T-helper 2 cell treated with Interferon-gamma antibody and Interleukin-4, amounts not matched to agents 5 μg/mL and 100 μg/mL, for 36 hours (primary cell): Measurements from ENCODE around the gene ZNF83.
"Not testable (repeated sequence)": the region's sequence is repeated elsewhere in the genome, so short reads cannot be mapped to it uniquely, and the experiment has no call there.

Experiments
- DNase-seq: peaks from one replicate; pipeline ENCODE4 v3.0.0; 2021; ENCODE audit warnings: low spot score
- H3K27ac Mint-ChIP-seq: one replicate; pipeline ENCODE4 v1.8.0; 2021; ENCODE audit warnings: mild to moderate bottlenecking, mixed read lengths
- H3K27me3 Mint-ChIP-seq: one replicate; pipeline ENCODE4 v1.8.0; 2021; ENCODE audit warnings: low read depth, mixed read lengths
- H3K36me3 Mint-ChIP-seq: one replicate; pipeline ENCODE4 v1.8.0; 2021; ENCODE audit warnings: low read depth, mixed read lengths
- H3K4me1 Mint-ChIP-seq: one replicate; pipeline ENCODE4 v1.8.0; 2021; ENCODE audit warnings: low read depth, mixed read lengths
- H3K4me3 Mint-ChIP-seq: one replicate; pipeline ENCODE4 v1.8.0; 2022; ENCODE audit warnings: mild to moderate bottlenecking, moderate library complexity, mixed read lengths
- H3K9me3 Mint-ChIP-seq: one replicate; pipeline ENCODE4 v1.8.0; 2021; ENCODE audit warnings: mixed read lengths

Gene ZNF83

GRCh38 chr19:52621376-52621775 lies 16.8 kb downstream of the ZNF83 start:
- Mint-ChIP-seq H3K9me3 (peaks cover 46% of the 10 kb centered on the region), H3K4me1 (peaks cover 1% of the 10 kb centered on the region), H3K27me3 (no peaks in the 10 kb centered on the region), H3K36me3 (peaks cover 31% of the 10 kb centered on the region), H3K4me3 (no peak overlapping the region), H3K27ac (no peak overlapping the region)
- DNase-seq, result no peak

GRCh38 chr19:52613299-52613906 lies 24.8 kb downstream of the ZNF83 start:
- Mint-ChIP-seq H3K9me3 (peaks cover 63% of the 10 kb centered on the region), H3K4me1 (no peaks in the 10 kb centered on the region), H3K27me3 (no peaks in the 10 kb centered on the region), H3K36me3 (peaks cover 77% of the 10 kb centered on the region), H3K27ac (no peak overlapping the region), H3K4me3 (no peak overlapping the region)
- no peak for DNase-seq

DNA sequence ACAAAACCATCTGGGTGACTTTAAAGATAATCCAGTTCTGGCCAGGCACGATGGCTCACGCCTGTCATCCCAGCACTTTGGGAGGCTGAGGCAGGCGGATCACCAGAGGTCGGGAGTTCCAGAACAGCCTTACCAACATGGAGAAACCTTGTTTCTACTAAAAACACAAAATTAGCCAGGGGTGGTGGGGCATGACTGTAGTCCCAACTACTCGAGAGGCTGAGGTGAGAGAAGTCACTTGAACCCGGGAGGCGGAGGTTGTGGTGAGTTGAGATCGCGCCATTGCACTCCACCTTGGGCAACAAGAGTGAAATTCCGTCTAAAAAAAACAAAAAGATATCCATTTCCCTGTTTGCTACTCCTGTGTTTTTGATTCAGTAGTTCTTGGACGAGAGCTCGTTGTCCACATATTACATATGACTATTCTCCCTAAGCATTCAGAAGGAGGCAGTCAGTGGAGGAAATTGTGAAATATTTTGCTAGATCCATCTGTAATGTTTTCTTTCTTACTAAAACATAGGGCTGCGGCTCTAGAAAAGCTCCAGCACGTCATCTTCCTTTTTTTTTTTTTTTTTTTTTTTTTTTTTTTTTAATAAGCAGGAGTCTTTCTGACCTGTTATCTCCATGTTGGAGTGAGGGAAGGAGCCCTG lies 34.5 kb downstream of the ZNF83 start:
- peaks cover 12% of the 10 kb centered on the region for H3K4me1 Mint-ChIP-seq
- H3K27ac Mint-ChIP-seq, result no peak overlapping the region
- no peaks in the 10 kb centered on the region for H3K27me3 Mint-ChIP-seq
- H3K4me3 Mint-ChIP-seq, result no peak overlapping the region
- DNase-seq, result no peak
- H3K36me3 Mint-ChIP-seq, result peaks cover 51% of the 10 kb centered on the region
- peaks cover 58% of the 10 kb centered on the region for H3K9me3 Mint-ChIP-seq

- Mint-ChIP-seq H3K4me3 (peak overlapping the region; percentile 7), H3K27me3 (no peaks in the 10 kb centered on the region), H3K4me1 (peaks cover 12% of the 10 kb centered on the region), H3K9me3 (peaks cover 54% of the 10 kb centered on the region), H3K27ac (no peak overlapping the region), H3K36me3 (peaks cover 48% of the 10 kb centered on the region)
- DNase-seq, result no peak
Observed at GRCh38 chr19:52602941-52603340, 35.2 kb downstream of the ZNF83 start.

GRCh38 chr19:52601974-52602366 lies 36.2 kb downstream of the ZNF83 start:
- peak overlapping the region; percentile 88 for H3K4me3 Mint-ChIP-seq
- not testable (repeated sequence) for DNase-seq, H3K27me3 Mint-ChIP-seq
- H3K36me3 Mint-ChIP-seq, result peaks cover 54% of the 10 kb centered on the region
- peaks cover 60% of the 10 kb centered on the region for H3K9me3 Mint-ChIP-seq
- peaks cover 12% of the 10 kb centered on the region for H3K4me1 Mint-ChIP-seq
- peak overlapping the region; percentile 51 for H3K27ac Mint-ChIP-seq

DNA sequence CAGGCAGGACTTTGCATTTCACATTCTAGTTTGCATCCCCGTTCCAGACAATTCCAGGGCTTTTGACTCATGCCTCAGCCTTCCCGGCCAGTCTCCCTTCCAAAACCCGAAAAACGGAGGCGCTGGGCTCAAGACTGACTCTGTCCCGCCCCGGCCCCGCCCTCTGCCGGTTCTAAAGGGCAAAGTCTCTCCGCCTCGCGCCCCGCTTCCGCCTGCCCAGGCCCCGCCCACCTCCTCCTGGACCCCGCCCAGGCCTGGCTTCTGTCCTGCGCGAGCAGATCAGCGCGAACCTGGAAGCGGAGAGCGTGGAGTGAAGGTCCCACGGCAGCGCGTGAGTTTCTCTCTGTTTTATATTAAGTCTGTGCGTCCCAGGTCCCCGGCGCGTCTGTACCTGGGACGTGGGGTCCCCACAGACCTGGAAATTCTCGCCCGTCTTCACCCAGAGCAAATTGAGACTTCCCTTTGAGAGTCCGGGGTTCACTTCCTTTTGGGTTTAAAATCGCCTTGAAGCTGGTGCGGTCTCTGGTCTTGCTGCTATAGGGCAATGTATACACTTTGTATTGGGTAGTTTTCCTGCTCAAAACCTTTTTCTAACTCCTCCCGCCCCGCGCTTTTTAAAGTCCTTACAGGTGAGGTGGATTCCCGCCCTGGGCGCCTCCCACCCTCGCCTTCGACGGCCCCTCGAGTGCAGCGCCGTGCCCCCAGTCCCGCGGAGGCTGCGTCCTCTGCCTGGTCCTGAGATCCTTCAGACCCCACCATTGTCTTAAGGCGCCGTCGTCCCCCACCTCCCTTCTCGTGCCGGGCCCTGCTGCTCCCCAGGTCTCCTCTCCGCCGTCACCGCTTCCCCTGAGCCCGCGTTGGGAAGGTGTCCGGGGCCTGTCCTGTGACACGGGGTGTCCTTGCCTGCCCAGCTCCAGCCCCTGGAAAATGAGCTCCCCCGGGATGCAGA lies 36.9 kb downstream of the ZNF83 start:
- H3K36me3 Mint-ChIP-seq, result peaks cover 54% of the 10 kb centered on the region
- H3K27me3 Mint-ChIP-seq, result no peaks in the 10 kb centered on the region

GRCh38 chr19:52600639-52601024 lies 37.5 kb downstream of the ZNF83 start:
- H3K36me3 Mint-ChIP-seq, result peaks cover 55% of the 10 kb centered on the region
- peak overlapping the region; percentile 88 for H3K4me3 Mint-ChIP-seq
- H3K9me3 Mint-ChIP-seq, result peaks cover 62% of the 10 kb centered on the region
- H3K27me3 Mint-ChIP-seq, result no peaks in the 10 kb centered on the region
- DNase-seq, result peak; percentile 3
- peaks cover 11% of the 10 kb centered on the region for H3K4me1 Mint-ChIP-seq
- no peak overlapping the region for H3K27ac Mint-ChIP-seq

More for the DNA sequence above, 36.9 kb downstream of the ZNF83 start:
- H3K4me1 Mint-ChIP-seq, result peaks cover 12% of the 10 kb centered on the region
- peak overlapping the region; percentile 88 for H3K4me3 Mint-ChIP-seq
- H3K9me3 Mint-ChIP-seq, result peaks cover 60% of the 10 kb centered on the region
- H3K27ac Mint-ChIP-seq, result peak overlapping the region; percentile 51
- peak; percentile 89 for DNase-seq

- Mint-ChIP-seq H3K36me3 (peaks cover 59% of the 10 kb centered on the region), H3K27ac (no peak overlapping the region), H3K27me3 (no peaks in the 10 kb centered on the region), H3K4me1 (peaks cover 11% of the 10 kb centered on the region), H3K4me3 (no peak overlapping the region), H3K9me3 (peaks cover 56% of the 10 kb centered on the region)
- DNase-seq, result no peak
Observed at GRCh38 chr19:52599241-52599640, 38.9 kb downstream of the ZNF83 start.

GRCh38 chr19:52593441-52593840 lies 44.7 kb downstream of the ZNF83 start:
- not testable (repeated sequence) for H3K27me3 Mint-ChIP-seq, DNase-seq, H3K4me3 Mint-ChIP-seq, H3K4me1 Mint-ChIP-seq, H3K27ac Mint-ChIP-seq
- Mint-ChIP-seq H3K9me3 (peaks cover 54% of the 10 kb centered on the region), H3K36me3 (peaks cover 85% of the 10 kb centered on the region)

- H3K4me1 Mint-ChIP-seq, result no peaks in the 10 kb centered on the region
- H3K9me3 Mint-ChIP-seq, result peaks cover 57% of the 10 kb centered on the region
- DNase-seq, result no peak
- no peak overlapping the region for H3K27ac Mint-ChIP-seq
- peaks cover 88% of the 10 kb centered on the region for H3K36me3 Mint-ChIP-seq
- H3K4me3 Mint-ChIP-seq, result no peak overlapping the region
- no peaks in the 10 kb centered on the region for H3K27me3 Mint-ChIP-seq
Observed at GRCh38 chr19:52592301-52592700, 45.9 kb downstream of the ZNF83 start.

DNA sequence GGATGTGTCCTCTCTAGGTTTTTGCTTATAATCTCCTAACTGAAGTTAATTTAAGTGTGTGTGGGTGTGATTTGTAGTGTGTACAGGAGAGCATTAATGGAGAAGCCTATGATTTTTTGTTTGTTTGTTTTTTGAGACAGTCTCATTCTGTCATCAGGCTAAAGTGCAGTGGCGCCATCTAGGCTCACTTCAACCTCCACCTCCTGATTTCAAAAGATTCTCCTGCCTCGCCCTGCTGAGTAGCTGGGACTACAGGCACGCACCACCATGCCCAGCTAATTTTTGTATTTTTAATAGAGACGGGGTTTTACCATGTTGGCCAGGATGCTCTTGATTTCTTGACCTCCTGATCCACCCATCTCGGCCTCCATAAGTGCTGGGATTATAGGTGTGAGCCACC lies 47.4 kb downstream of the ZNF83 start:
- Mint-ChIP-seq H3K27me3 (no peaks in the 10 kb centered on the region), H3K4me3 (no peak overlapping the region), H3K4me1 (no peaks in the 10 kb centered on the region), H3K27ac (no peak overlapping the region), H3K36me3 (peaks cover 85% of the 10 kb centered on the region), H3K9me3 (peaks cover 43% of the 10 kb centered on the region)
- DNase-seq, result no peak

- peaks cover 55% of the 10 kb centered on the region for H3K9me3 Mint-ChIP-seq
- H3K4me3 Mint-ChIP-seq, result no peak overlapping the region
- peaks cover 80% of the 10 kb centered on the region for H3K36me3 Mint-ChIP-seq
- DNase-seq, result no peak
- no peaks in the 10 kb centered on the region for H3K27me3 Mint-ChIP-seq
- H3K4me1 Mint-ChIP-seq, result no peaks in the 10 kb centered on the region
- H3K27ac Mint-ChIP-seq, result no peak overlapping the region
Observed at GRCh38 chr19:52585604-52586003, 52.6 kb downstream of the ZNF83 start.

DNA sequence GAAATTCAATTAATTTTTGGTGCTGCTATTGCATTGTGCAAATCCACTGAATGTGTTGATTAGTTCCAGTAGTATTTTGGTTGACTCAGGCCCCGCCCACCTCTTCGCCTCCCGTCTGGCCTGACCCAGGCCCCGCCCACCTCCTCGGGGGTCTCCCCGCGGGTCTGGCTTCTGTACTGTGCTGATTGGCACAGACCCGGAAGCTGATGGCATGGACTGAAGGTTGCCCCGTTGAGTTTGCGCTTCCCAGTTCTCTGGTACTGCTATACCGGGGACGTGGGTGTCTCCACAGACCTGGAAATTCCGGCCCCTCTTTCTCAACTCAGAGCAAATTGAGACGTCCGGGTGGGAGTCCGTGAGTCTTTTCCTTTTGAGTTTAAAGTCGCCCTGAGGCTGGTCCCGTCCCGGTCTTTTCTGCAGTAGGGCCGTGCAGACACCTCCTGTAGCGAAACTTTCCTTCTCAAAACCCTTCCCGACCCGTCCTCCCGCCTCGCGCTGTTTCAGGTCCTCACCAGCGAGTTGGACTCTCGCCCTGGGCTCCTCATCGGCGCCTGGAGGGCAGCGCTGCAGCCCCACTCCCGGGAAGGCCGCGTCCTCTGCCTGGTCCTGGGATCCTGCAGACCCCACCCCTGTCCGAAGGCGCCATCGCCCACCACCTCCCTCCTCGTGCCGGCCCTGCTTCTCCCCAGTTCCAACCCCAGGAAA lies 53.3 kb downstream of the ZNF83 start:
- Mint-ChIP-seq H3K27ac (no peak overlapping the region), H3K27me3 (no peaks in the 10 kb centered on the region), H3K4me1 (no peaks in the 10 kb centered on the region), H3K9me3 (peaks cover 52% of the 10 kb centered on the region), H3K4me3 (no peak overlapping the region), H3K36me3 (peaks cover 77% of the 10 kb centered on the region)
- DNase-seq, result no peak
